Stimulated activated CD4-positive, alpha-beta T cell treated with anti-CD3 and anti-CD28 coated beads, Interleukin-4, amount 100 ng/mL, for 48 hours (primary cell): ENCODE data around the gene GPR27.

Source experiments
- DNase-seq, 2 donors: peaks; one replicate each; pipeline ENCODE4 v3.0.0-alpha.2; 2020; ENCODE audit warnings: low read depth in 2 of 2

Gene GPR27, protein sequence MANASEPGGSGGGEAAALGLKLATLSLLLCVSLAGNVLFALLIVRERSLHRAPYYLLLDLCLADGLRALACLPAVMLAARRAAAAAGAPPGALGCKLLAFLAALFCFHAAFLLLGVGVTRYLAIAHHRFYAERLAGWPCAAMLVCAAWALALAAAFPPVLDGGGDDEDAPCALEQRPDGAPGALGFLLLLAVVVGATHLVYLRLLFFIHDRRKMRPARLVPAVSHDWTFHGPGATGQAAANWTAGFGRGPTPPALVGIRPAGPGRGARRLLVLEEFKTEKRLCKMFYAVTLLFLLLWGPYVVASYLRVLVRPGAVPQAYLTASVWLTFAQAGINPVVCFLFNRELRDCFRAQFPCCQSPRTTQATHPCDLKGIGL

DNA sequence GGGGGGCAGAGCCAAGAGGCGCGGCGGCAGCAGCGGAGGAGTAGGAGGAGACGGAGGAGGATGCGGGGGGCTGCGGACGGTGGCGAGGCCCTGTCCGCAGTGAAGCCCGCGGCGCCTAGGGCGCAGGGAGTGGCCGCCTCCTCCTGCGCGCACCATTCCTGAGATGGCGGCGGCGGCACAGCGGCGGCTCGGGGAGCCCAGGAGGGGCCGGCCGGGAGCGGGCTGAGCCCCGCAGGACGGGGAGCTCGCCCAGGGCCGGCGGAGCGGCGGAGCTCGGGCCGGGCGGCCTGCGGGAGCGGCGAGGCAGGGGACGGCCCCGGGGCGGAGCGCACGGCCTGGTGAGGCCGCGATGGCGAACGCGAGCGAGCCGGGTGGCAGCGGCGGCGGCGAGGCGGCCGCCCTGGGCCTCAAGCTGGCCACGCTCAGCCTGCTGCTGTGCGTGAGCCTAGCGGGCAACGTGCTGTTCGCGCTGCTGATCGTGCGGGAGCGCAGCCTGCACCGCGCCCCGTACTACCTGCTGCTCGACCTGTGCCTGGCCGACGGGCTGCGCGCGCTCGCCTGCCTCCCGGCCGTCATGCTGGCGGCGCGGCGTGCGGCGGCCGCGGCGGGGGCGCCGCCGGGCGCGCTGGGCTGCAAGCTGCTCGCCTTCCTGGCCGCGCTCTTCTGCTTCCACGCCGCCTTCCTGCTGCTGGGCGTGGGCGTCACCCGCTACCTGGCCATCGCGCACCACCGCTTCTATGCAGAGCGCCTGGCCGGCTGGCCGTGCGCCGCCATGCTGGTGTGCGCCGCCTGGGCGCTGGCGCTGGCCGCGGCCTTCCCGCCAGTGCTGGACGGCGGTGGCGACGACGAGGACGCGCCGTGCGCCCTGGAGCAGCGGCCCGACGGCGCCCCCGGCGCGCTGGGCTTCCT lies at the start of gene GPR27:
GPR27 (plus strand) TSS at position 155 of the 909 bp plus-strand sequence; CDS start at position 350, 195 bp downstream.
- DNase-seq: peak in 1 of 2 donors; percentile 16

DNA sequence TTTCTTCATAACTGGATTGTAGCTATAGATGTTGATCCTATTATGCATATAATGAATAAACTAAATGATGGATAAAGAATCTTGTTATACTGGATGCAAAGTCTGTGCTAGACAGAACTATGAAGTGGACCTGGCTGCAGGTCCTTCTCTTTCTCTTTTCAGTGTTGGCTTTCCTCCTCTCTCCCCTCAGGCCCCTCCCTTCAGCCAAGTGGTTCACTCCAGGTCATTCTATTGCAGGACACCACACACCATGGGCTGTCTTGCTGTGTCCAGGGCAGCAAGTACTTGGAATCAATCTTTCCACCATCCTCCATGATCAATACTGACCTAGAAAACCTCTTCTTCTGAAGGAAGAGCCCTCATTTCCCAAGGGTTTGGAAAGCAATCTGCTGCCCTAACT lies 48.7 kb upstream of the GPR27 start:
- no peak for DNase-seq

DNA sequence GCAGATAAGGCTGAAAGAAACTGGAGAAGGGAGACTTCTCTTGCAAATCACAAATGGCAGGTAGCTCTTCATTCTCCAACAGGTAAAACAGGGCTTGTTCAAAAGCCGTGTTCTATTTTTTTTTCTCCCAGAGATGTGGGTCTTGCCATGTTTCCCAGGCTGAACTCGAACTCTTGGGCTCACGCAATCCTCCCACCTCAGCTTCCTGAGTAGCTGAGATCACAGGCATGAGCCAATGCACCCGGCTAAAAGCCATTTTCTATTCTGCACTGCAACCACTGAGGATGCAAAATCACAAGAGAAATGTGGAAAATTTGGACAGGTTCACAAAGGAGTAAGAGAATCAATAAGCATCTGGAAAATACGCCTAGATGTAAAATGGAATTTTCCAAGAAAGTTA lies 48.0 kb upstream of the GPR27 start:
- DNase-seq: no peak

DNA sequence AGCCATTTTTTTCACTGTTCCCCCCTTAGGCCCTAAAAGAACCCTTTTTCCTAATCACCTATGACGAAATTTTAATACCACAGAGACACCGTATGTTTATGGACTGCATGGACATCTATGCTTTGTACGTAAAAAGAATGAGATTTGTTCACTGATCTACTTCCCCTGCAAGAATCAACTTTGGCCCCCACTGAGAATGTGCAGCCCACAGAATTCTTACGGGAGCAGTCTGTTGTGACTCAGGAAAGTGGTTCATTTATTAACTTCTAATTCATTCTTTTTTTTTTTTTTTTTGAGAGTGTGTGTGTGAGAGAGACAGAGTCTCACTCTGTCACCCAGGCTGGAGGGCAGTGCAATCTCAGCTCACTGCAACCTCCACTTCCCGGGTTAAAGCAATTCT lies 46.1 kb upstream of the GPR27 start:
- no peak for DNase-seq

DNA sequence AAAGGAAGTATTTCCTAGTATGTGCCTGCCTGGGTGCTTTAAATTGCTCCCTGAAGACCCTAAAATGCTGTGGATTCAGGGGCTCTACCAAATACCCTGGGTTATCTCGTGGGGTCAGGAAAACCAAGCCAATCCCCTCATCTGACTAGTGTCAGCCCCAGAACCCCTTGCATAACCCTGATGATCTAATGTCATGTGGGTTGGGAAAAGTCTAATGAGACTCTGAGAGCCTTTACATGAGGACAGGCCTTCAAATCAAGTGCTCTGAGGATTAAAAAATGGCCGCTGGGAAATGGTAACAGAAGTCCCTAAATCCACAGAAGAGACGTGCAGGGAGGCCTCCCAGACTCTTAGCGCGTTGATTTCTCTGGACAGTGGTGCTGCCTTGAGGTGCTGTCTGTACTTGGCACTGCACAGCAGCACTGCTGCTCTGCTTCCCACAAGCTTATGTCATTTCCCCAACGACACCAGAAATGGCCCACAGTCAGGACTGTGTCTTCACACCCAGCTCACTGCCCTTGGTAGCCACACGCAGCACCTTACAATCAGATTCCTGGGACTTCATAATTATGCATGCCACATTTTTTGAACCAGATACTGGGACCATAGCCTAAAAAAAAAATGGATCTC lies 45.1 kb upstream of the GPR27 start:
- no peak for DNase-seq

DNA sequence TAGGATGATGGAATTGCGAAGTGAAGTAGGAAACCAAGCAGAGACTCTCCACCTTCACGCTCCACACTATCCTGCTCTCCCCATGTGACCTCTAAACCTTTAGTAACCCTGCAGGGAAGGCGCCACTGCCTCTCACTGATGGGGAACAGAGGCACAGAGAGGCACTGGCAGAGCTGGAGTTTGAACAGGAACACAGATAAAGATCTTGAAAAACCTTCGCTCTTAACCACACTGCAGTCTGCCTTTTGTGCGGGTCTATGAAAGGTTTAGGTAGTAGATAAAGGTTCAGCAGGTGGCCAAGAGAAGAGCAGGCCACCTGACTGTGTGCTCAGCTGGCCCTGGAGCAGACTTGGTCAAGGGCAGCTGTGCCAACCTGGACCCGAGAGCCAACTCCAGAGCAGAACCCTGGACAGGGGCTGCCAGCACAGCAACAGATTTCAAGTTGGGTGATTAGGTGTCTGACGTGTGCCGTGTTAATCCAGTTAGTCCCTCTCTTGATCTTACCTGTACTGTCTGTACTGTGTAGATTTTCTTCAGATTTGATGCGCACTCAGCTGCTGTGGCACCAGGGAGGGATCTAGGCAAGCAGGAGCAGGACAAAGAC lies 43.6 kb upstream of the GPR27 start:
- DNase-seq: no peak

DNA sequence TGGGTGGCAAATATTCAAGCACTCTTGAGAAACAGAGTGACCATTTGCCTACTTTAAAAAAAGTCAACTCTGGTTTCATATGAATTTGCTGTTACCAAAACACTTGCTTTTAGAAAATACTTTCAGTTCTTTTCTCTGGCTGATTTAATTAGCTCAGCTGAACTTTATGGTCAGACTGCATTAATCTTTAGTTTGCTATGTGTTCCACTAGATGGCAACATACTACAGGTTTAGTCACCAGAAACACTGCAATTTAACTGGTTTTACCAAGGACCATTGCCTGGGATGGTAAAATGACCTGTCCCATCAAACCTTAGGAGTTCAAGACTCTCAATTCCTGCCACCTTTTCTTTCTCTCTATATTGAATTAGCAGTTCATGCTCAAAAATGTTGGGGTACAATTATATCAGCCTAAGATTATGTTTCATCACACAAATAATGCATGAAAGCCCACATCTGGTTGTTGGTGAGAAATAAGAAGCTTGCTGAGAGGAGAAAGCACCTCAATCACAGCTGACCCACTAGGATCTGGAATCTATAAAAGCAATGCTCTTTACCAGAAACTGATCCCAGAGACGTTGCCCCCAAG lies 42.7 kb upstream of the GPR27 start:
- no peak for DNase-seq

DNA sequence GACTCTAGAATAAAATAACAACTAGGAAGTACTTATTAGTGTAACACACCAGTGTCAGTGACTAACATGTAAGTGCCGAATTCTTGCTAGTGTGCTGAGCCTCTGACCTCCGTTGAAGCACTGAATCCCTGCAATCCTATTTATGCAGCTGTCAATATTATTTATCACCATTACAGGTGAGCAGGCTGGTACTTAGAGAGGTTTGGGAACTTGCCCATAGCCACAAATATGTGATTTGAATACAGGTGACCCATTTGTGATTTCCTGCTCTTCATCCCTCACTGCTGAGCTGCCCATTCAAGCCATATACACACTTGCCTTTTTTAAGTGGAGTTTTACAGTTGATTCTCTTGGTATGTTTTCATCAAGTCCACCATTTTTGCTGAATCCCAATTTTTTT lies 40.6 kb upstream of the GPR27 start:
- no peak for DNase-seq

DNA sequence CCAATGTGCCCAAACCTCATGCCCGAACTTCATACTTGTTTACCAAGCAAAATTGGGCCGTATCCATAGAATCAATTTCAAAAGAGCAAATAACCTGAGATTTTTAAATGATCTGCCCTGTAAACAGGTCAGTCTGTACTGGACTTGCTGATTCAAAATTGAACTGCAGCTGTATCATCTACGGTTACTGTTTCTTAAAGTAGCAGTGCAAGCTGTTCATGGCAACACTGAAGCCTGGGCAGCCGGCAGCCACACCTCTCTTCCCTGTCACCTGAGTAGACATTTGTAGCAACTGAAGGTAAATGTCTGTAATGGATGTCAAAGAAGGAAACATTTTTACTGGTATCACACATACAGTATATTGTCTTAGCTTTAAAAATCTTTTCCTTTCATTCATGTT lies 39.1 kb upstream of the GPR27 start:
- no peak for DNase-seq

DNA sequence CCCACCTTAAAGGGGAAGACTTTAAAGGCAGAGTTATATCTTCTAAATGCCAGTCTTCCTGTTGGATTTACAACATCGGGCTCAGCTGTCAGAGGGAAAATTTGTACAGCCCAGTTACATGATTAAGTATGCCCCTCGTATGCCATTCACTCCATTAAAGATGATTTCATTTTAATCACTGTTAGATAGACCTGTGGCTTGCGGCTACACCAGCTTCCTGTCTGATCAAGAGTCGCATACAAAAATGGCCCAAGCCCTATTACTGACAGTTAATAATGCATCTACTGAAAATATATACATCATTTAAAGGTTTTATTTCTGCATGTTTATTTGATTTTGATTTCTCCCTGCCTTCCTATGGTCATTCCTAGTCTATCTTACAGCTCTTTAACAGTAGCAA lies 35.6 kb upstream of the GPR27 start:
- DNase-seq: no peak

DNA sequence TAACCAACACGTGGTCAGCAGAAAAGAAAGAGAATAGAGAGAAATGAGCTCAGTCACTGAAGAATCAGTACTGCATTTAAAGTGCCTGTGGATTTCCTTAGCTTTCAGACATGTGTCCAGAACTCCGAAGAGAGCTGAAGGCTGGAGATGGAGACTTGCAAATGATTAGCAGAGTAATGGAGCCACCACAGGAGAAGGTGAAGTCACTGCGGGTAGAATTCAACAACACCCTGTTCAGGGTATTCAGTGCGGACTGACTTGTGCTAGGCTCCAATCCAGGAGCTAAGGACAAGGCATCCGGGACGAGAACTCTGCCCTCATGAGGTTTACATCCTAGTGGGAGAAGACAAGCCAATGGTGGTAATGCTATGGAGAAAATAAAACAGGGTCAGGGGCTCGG lies 32.7 kb upstream of the GPR27 start:
- DNase-seq: no peak

DNA sequence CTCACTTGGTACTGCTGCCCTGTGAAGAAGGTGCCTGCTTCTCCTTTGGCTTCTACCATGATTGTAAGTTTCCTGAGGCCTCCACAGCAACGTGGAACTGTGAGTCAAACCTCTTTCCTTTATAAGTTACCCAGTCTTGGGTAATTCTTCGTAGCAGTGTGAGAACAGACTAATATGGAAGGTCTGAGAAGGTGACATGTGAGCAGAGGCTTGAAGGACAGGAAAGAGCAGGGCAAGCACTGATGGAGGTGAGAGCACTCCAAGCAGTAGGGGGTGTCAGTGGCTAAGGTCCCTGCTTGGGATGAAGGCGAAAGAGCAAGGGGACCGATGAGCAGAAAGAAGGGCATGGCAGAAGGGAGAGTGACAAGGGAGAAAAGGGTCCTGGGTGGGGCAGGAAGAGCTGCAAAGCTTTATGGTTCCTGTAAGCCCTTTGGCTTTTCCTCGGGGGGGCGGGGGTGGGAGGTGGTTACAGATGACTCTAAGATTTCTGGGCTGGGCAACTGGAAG lies 32.0 kb upstream of the GPR27 start:
- no peak for DNase-seq

DNA sequence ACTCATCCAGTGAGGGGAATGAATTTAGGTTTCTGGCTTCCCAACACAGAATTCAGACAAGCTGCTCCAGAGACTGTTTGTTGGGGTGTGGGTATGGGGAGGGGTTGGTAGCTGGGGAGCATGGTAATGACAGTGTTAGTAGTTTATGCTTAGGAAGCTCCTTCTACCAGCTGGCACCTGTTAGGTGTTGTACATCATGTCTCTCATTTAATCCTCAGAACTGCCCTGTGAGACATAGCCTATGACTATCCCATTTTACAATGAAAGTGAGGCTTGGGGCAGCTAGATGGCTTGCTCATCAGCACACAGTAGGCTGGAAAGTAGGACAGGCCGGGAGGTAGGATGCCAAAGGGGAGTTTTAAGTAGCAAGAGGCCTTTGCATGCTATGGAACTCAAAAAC lies 31.0 kb upstream of the GPR27 start:
- DNase-seq: no peak

DNA sequence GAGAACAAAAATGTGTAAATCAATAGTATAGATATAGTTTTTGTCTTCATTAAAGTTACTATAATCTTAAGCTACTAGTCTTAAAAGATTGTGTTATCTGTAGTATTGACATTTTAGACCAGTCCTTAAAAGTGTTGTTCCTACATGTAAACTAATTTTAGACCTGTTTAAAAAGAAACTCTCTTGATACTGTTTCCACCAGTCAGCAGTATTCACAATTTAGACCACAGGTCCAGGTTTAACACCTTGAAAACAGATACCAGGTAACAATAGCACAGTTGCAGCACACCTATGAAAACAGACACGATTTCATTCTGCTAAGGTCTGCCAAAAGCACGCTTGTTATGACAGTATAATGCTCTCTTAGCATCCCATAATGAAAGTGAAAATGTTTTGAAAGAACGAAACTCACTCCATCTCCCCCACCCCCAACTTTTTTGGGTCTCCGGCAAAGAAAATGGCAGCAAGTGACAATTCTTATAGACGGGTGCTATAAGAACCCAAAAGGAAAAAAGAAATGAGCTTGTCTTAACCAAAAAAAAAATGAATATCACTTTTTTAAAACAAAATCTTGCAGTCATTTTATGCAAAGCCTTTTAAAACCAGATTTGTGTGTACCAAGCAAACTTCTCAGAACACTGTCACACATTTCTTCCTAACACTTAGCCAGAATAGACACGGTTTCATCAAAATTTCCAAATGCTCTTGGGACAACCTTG lies 30.0 kb upstream of the GPR27 start:
- peak in 1 of 2 donors; percentile 48 for DNase-seq

DNA sequence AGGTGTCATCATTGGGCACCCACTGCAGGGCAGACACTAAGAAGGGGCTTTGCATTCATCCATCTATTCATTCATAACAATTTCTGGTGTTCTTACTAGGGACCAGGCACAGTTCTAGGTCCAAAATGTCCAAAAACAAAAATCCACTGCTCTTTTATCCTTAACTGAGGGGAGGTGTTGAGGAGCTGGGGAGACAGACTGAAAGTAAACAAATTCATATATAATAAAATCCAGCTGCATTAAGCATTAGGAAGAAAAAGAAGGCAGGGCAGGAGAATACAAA lies 29.5 kb upstream of the GPR27 start:
- no peak for DNase-seq

DNA sequence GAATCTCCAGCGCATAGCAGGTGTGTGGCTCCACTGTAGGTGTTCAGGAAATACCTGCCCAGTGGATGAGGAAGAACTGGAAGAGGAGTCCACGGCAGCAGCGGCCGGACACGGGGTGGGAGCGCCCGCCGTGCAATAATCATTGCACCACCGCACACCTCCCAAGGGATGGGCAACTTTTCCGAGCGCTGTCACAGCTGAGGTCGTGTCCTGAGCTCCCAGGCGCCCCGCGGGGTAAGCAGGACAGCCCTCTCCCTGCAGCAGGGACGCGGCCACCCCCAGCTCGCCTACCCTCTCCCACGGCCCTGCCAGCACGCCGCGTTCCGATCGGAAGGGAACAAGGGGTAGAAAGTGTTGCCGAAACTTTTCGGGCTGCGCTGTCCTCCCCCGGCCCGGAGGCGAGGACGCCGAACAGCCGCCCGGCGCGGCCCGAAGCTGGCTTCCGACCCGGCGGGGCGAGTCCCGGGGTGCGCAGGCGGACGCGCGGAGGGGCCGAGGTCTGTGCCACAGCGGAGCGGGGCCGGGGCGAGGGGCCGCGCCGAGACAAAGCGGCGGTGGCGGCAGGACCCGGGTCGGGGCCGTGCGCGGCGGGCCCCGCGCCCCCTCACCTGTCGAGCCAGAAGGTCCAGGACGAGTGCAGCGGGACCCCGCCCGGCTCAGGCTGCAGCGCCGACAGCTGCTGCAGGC lies 28.9 kb upstream of the GPR27 start:
- peak; percentile 19 to 33 for DNase-seq

DNA sequence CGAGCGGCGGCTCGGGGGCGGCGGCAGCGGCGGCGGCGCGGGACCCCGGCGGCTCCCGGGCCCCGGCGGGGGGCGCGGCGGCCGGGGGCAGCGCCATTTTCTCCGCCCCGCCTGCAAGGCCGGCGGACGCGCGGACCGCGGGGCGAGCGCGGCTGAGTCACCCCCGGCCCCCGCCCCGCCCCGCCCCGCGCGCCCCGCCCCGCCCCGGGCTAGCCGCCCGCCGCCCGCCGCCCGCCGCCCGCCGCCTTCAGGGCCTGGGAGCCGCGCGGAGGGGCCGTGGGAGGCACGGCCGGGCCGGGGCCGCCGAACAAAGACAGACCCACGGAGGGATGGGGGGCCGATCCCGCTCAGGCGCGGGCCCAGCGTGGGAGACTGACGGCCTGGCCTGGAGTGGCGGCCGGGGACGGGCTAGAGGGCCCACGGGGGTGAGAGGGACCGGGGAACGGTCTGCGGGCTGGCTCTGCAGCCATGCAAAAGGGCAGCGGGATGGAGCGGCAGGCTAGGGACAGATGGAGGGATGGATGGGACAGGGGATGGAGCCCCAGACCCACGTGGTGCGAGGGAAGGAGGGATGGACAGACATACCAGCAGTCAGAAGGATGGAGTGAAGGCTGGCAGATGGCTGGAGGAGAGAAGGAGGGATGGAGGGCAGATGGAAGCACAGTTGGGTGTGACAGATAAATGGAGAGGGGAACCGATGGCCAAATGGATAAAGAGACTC lies 28.2 kb upstream of the GPR27 start, which contains the start of gene EIF4E3:
EIF4E3 (minus strand) TSS at position 132 of the 721 bp plus-strand sequence; CDS start at position 97, 35 bp downstream.
- DNase-seq: peak; percentile 24 to 25

DNA sequence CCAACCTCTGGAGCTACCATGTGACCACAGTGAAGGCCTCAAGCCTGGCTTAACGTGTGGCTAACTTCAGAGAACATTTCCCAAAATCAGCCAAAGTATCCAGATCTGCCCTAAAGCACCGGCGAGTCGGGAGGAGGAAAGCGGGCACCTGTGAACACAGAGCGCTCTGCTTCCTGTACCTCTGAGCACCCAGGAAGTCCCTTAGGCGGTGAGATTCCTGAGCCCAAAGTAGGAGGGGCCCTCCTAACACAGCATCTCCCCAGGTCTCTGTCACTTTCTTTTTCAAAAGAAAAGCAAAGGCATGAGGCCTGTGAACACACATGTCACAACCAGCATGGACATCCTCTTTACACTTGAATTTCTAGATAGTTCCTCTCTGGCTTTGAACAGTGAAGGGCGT lies 27.5 kb upstream of the GPR27 start:
- no peak for DNase-seq

DNA sequence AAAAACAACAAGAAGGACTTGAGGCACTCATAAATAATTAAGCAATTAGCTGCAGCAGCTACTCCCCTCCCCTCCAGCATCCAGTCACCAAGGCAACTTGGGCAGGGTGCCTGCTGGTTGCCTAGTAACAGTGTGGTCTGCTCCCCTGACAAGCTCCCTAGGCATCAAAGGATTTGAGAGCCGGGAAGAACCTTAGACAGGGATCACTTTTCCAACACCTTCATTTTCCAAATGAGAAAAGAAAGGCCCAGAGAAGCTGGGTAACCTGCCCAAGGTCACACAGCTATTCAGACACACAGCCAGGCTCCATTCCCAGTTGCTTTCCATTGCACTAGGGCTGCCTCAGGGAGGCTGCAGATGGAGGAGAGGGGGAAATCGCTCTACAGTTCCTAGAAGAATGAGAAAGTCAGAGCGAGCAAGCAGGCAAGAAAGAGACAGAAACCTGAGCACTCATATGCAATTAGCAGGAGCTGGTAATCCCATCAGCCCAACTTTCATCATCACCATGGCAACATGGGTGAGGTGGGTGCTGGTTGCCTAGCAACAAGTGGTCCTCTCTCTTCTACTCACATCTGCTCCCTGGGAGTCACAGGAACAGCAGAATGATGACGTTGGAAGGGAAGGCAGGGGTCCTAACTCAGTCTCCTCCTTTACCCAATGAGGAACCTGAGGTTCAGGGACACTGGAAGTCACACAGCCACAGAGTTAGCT lies 24.9 kb upstream of the GPR27 start:
- no peak for DNase-seq
